Stimulated activated CD8-positive, alpha-beta memory T cell treated with anti-CD3 and anti-CD28 coated beads, Interleukin-15, amount 100 ng/mL, for 1 hour (primary cell): Measurements from ENCODE around the gene TMEM231.

ENCODE experiments used
- DNase-seq: peaks from one replicate; pipeline ENCODE4 v3.0.0-alpha.2; 2020; ENCODE audit warnings: low read depth

TMEM231 gene

GRCh38 chr16:75488322-75488721, 67.7 kb downstream of the TMEM231 start:
- no peak for DNase-seq
